ENCODE data around the gene CELA2A.

The CELA2A gene

GRCh38 chr1:15420853-15421465, 35.6 kb upstream of the CELA2A start:
- TF ChIP-seq CTCF (IDR thresholded peaks at IDR 0.05), result no peak

GRCh38 chr1:15422871-15423270, 33.7 kb upstream of the CELA2A start:
- TF ChIP-seq CTCF (IDR thresholded peaks at IDR 0.05), result no peak

- no peak for TF ChIP-seq CTCF (IDR thresholded peaks at IDR 0.05)
Observed at GRCh38 chr1:15423355-15424077, 33.0 kb upstream of the CELA2A start.

GRCh38 chr1:15424146-15424667, 32.3 kb upstream of the CELA2A start:
- TF ChIP-seq CTCF (IDR thresholded peaks at IDR 0.05), result no peak

GRCh38 chr1:15424981-15425380, 31.6 kb upstream of the CELA2A start:
- TF ChIP-seq CTCF (IDR thresholded peaks at IDR 0.05), result no peak

GRCh38 chr1:15425521-15425920, 31.0 kb upstream of the CELA2A start:
- no peak for TF ChIP-seq CTCF (IDR thresholded peaks at IDR 0.05)

GRCh38 chr1:15425958-15426357, 30.6 kb upstream of the CELA2A start:
- TF ChIP-seq CTCF (IDR thresholded peaks at IDR 0.05), result no peak

Data from LNCAP (cell line).